Testis (tissue), 3 donors: ENCODE results near the gene TRIM46. TPM values are rescaled to one million over a fixed set of nuclear protein-coding genes. Genes with fewer than 3 reads are reported as not detected.
"Not testable (repeated sequence)": the region's sequence is repeated elsewhere in the genome, so short reads cannot be mapped to it uniquely, and the experiment has no call there.

Experiments
- DNase-seq: peaks from one replicate; pipeline ENCODE4 v3.0.0-alpha.2; 2019
- H3K27ac ChIP-seq, 2 donors: fragments of 200-600 bp; sonication (generic); one replicate each; pipeline ENCODE4 v1.5.1; 2019
- H3K27me3 ChIP-seq: fragments of 200-600 bp; sonication (generic); one replicate; pipeline ENCODE4 v1.5.1; 2019
- H3K36me3 ChIP-seq: fragments of 200-600 bp; sonication (generic); one replicate; pipeline ENCODE4 v1.5.1; 2017; ENCODE audit warnings: low read depth; ENCODE audit errors: missing control alignments
- H3K4me1 ChIP-seq: fragments of 200-600 bp; sonication (generic); one replicate; pipeline ENCODE4 v1.5.1; 2019
- H3K4me3 ChIP-seq, 2 donors: fragments of 200-600 bp; sonication (generic); one replicate each; pipeline ENCODE4 v1.5.1; 2017 to 2019
- H3K9me3 ChIP-seq: fragments of 200-600 bp; sonication (generic); one replicate; pipeline ENCODE4 v1.5.1; 2017
- CTCF ChIP-seq, 3 experiments: fragments of 450-650 bp in 2 of 3; fragments of 200-600 bp in 1 of 3; sonication (generic) in 1 of 3; IDR thresholded peaks; one replicate each; pipeline ENCODE4 v1.5.1; 2016 to 2019; ENCODE audit warnings: antibody characterized with exemption in 3 of 3, mild to moderate bottlenecking in 2 of 3, moderate library complexity in 1 of 3
- POLR2A ChIP-seq: fragments of 450-650 bp; IDR thresholded peaks from one replicate; pipeline ENCODE4 v1.6.1; 2017; ENCODE audit warnings: antibody characterized with exemption, mild to moderate bottlenecking, moderate library complexity
- WGBS, 2 donors: methylation state at CpG; one replicate each; pipeline ENCODE4 v1.1.5; 2018; 5-methylcytosine and 5-hydroxymethylcytosine counted together
- intact Hi-C: fragments of 100-400 bp; cut with DNase I; formaldehyde crosslinking; loops from one replicate; pipeline ENCODE4 v1.15.1; 2023; ENCODE audit warnings: low total_unique reads
- polyA plus RNA-seq: library from polyadenylated mRNA; stranded (reverse); fragments of 350-450 nt; fragmentation: Illumina TruSeq; extraction: RNeasy Lipid Tissue Mini Kit (QIAGEN cat#74804); gene quantifications from one replicate; pipeline ENCODE4 v1.2.3, GENCODE V29; 2014; ENCODE audit warnings: low read depth, low replicate concordance; ENCODE audit not compliant: insufficient read depth
- total RNA-seq, 2 donors: library from RNA; depleted of rRNA; stranded (reverse); fragments of >200 nt; gene quantifications; one replicate each; pipeline ENCODE4 v1.2.3, GENCODE V29; 2016

Gene TRIM46
- total and polyA plus RNA-seq, 3 donors from 2014 or later: 3.7 to 4.0 (median 3.9) TPM

- Histone ChIP-seq H3K36me3 (no peaks in the 10 kb centered on the region), H3K9me3 (no peaks in the 10 kb centered on the region), H3K4me3 (peak within 1 kb of the TSS; percentile 78 to 79), H3K27ac (peak within 1 kb of the TSS; percentile 69 to 84), H3K4me1 (peaks cover 14% of the 10 kb centered on the region), H3K27me3 (no peaks in the 10 kb centered on the region)
- 0 to 1% methylated on average over 25 to 42 of the region's 42 CpGs for WGBS, 2 donors
- DNase-seq: peak; percentile 96
- intact Hi-C loops: no loop called here
- TF ChIP-seq CTCF (IDR thresholded peaks at IDR 0.05): no peak
- no peak for TF ChIP-seq POLR2A
These were observed 33.6 kb upstream of the TRIM46 start, which contains the start of gene DPM3 for GRCh38 chr1:155139895-155140629. Gene DPM3, minus strand, starts transcription at chr1:155140531. Its CDS starts 291 bp downstream, at chr1:155140240.

- Histone ChIP-seq H3K27ac (peak overlapping the region in 1 of 2 donors; percentile 84), H3K4me1 (peaks cover 14% of the 10 kb centered on the region), H3K9me3 (no peaks in the 10 kb centered on the region), H3K27me3 (no peaks in the 10 kb centered on the region), H3K36me3 (no peaks in the 10 kb centered on the region), H3K4me3 (peak overlapping the region; percentile 78 to 79)
- TF ChIP-seq POLR2A (no peak), CTCF (IDR thresholded peaks at IDR 0.05) (no peak)
- DNase-seq: no peak
- 3 to 6% methylated on average over 7 to 11 of the region's 11 CpGs for WGBS, 2 donors
- intact Hi-C loops: no loop called here
These were observed 33.1 kb upstream of the TRIM46 start for GRCh38 chr1:155140630-155140953.

GRCh38 chr1:155141749-155142148 is 31.9 kb upstream of the TRIM46 start:
- H3K4me1 ChIP-seq: peaks cover 12% of the 10 kb centered on the region
- TF ChIP-seq POLR2A (no peak), CTCF (IDR thresholded peaks at IDR 0.05) (no peak)
- intact Hi-C loops: no loop called here
- no peak overlapping the region for H3K27ac ChIP-seq
- no peak overlapping the region for H3K4me3 ChIP-seq
- no peaks in the 10 kb centered on the region for H3K9me3 ChIP-seq
- 82 to 88% methylated on average over 7 of the region's 7 CpGs for WGBS, 2 donors
- no peaks in the 10 kb centered on the region for H3K27me3 ChIP-seq
- no peaks in the 10 kb centered on the region for H3K36me3 ChIP-seq
- no peak for DNase-seq

GRCh38 chr1:155145491-155145890 is 28.2 kb upstream of the TRIM46 start:
- no peak overlapping the region for H3K27ac ChIP-seq
- no peaks in the 10 kb centered on the region for H3K9me3 ChIP-seq
- no peaks in the 10 kb centered on the region for H3K27me3 ChIP-seq
- H3K4me3 ChIP-seq: no peak overlapping the region
- TF ChIP-seq POLR2A (no peak), CTCF (IDR thresholded peaks at IDR 0.05) (no peak)
- no peaks in the 10 kb centered on the region for H3K36me3 ChIP-seq
- intact Hi-C loops: no loop called here
- WGBS, 2 donors: 88 to 92% methylated on average over 3 of the region's 3 CpGs
- DNase-seq: no peak
- H3K4me1 ChIP-seq: no peaks in the 10 kb centered on the region

GRCh38 chr1:155155996-155156643 is 17.5 kb upstream of the TRIM46 start:
- H3K4me1 ChIP-seq, H3K36me3 ChIP-seq, H3K27ac ChIP-seq, H3K9me3 ChIP-seq, DNase-seq, intact Hi-C loops, H3K27me3 ChIP-seq, H3K4me3 ChIP-seq: not testable (repeated sequence)
- WGBS, 2 donors: 74% methylated on average over 3 of the region's 3 CpGs
